GM18868 (cell line): ENCODE results near the gene SMIM10L2A.
A peak's percentile ranks its signal among the peaks of the same experiment; 100 is the strongest.
"Not testable (repeated sequence)": the region's sequence is repeated elsewhere in the genome, so short reads cannot be mapped to it uniquely, and the experiment has no call there.

ENCODE experiments used
- ATAC-seq: cut with Tn5 transposase; IDR thresholded peaks from one replicate; pipeline ENCODE4 v1.9.1; 2021; ENCODE audit warnings: mild to moderate bottlenecking, moderate library complexity; ENCODE audit not compliant: unreplicated experiment

Gene SMIM10L2A

DNA sequence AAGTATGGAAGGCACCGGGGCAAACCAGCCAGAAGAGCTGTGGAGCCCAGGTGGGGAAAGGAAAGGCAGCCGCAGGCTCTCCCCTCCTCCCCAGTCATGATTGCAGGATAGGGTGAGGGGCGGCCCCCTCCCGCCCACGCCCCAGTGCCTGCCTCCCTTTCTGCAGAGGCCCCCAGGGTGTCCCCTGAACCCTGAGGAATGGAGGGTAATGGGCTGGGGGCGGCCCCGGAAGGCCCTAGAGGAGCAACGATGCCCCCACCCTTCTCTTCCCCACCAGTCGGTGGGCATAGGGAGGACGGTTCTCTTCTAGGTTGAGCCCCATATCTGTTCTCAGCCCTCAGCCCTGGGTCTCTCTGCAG, 1.0 kb downstream of the SMIM10L2A start:
- ATAC-seq, result not testable (repeated sequence)

DNA sequence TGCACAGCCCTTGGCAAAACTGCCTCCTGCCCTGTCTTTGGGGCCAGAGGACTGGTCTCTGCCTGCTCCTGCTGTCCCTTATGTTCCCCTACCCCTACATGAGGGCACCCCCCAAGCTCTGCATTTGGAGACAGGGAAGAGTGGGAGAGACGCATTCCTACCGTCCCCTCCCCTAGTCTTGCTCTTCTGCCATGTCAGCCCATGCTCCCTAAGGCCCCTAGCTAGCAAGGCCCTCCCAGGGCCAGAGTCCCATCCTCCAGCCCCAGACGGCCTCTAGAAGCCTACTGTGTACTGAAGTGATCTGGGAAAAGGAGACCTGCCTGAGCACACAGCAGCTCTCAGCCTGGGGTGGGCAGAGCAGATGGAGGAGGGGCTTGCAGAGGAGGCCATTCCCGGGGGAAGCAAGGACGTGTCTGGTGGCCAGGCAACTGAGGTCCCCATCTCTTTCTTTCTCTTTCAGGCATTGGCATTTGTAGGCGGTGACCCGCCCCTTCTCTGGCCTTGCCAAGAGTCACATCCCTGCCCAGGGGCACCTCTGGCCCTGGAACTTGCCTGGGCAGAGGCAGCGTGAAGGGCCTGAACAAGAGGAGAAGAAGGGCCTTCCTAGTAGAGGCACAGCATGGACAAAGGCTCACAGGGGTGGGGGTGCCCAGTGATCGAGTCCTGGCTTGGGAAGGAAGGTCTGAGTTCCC, 1.6 kb downstream of the SMIM10L2A start:
- ATAC-seq, result not testable (repeated sequence)

DNA sequence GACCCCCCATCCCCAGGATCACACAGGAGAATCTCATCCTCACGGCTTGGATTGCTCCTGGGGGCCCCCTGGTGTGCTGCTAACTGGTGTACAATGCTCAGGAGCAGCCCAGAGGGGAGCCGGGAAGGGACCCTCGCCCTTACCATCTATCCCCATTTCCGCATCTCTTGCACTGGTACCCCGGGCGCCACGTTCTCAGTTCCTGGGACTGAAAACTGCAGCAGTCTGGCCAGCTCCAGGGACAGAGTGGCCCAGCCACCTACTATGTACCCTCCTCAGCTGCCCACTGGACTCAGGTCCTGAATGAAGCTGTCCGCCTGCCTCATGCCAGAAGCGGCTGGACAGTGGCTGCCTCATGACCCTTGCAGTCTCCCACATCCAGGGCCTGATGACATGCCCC, 2.7 kb downstream of the SMIM10L2A start:
- no peak for ATAC-seq

DNA sequence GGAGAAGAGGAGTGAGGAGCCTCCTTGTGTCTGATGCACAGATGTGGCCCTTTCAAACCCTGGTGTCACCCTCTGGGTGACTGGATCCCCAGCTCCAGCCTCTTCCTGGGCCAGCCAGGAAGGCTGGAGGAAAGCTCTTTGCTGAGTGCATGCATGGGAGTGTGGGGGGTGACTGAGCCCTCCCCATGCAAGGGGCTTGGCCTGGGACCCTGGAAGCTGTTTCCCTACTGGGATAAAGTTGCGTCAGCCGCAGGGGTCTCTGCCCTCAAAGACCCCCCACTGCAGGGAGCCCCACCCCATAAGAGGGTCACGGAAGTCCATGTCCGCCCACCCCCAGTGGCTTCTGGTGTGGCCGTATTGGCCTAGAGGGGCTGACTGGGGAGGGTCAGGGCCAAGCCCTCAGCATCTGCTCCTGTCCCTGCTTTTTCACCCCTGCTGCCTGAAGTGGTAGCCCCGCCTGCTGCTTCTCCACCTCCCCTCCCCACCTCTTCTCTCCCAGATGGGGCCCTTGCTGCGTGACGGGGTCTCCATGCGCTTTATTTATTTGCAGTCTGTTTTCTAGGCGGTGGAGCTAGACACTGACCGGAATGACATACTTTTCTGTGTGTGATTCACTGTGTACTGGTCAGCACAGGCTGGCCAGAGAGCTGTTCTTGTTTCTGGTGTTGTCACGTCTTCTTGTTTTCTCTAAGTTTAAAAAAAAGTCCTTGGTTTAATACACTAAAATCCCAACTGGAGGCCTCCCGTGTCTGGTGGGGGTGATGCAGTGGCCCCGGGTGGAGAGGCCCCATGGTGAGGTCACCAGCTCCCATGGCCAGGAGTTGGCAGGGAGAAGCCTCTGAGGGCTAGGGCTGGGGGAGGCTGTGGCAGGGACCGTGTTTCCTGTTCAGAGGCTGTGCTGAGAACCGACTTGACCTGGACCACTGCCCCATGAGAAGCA, 3.6 kb downstream of the SMIM10L2A start:
- ATAC-seq, result no peak

DNA sequence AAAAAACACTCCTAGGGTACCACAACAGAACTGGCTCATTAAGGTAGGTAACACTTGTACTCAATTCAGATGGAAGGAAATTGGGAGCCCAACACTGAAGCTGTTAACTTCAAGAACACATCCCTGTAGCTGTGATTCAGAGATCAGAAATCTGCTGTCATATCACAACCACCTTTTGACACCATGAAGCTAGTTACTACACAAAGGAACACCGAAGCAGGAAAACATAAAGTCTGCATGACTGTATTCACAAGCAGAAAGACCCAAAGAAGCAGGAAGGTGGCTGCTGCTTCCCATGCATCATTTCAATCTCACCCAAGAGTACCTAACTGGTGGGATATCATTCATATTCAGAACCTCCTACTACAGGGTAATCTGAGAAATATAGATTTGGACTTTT, 7.7 kb downstream of the SMIM10L2A start:
- no peak for ATAC-seq

DNA sequence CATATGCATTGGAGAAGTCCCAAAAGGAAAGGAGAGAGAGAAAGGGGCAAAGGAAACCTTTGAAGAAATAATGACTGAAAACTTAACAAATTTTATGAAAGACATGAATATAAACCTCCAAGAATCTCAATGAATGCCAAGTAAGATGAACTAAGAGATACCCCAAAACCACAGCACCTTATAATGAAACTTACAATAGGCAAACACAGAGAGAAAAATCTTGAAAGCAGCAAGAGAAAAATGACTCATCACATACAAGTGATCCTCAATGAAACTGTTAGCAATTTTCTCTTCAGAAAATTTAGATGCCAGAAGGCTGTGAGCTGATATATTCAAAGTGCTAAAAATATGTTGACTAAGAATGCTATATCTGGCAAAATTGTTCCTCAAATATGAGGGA, 10.1 kb downstream of the SMIM10L2A start:
- peak; percentile 60 for ATAC-seq

DNA sequence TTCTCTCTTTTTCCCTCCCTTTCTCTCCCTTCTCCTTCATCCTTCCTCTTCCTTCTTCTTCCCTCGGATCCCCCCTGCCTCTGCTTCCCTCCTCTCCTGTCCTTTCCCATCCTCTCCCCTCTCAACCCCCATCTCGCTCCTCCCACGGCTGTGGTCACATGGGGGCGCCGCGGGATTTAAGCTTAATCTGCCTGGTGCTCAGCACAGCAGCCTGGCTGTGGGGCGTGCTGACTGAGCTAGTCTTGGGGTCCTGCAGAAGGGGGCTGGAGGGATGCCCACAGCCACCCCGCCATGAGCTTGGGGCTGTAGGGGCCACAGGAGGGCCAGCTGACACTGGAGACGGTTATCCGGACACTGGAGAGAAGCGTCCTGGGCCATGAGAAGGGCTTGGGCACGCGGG, 10.7 kb downstream of the SMIM10L2A start:
- ATAC-seq, result no peak

DNA sequence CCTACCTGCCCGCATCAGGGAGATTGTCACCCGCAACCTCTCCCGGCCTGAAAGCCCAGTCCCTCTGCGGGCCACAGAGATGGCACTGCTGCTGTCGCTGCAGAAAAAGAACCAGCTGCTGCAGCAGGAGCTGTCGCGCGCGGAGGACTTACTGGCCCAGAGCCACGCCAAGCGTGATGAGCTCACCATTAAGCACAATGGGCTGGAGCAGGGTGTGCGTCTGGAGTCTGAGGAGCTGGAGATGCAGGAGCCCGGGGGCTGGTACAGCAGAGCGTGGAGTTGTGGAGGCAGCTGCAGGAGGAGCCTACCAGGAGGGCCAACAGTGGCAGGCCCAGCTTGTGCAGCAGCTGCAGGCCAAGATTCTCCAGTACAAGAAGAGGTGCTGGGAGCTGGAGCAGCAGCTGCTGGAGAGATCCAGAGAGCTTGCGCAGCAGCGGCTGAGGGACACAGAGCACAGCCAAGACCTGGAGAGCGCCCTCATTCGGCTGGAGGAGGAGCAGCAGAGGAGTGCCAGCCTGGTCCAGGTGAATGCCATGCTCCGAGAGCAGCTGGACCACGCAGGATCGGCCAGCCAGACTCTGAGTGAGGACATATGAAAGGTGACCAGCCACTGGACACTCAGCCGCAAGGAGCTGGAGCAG, 11.3 kb downstream of the SMIM10L2A start:
- ATAC-seq, result no peak

DNA sequence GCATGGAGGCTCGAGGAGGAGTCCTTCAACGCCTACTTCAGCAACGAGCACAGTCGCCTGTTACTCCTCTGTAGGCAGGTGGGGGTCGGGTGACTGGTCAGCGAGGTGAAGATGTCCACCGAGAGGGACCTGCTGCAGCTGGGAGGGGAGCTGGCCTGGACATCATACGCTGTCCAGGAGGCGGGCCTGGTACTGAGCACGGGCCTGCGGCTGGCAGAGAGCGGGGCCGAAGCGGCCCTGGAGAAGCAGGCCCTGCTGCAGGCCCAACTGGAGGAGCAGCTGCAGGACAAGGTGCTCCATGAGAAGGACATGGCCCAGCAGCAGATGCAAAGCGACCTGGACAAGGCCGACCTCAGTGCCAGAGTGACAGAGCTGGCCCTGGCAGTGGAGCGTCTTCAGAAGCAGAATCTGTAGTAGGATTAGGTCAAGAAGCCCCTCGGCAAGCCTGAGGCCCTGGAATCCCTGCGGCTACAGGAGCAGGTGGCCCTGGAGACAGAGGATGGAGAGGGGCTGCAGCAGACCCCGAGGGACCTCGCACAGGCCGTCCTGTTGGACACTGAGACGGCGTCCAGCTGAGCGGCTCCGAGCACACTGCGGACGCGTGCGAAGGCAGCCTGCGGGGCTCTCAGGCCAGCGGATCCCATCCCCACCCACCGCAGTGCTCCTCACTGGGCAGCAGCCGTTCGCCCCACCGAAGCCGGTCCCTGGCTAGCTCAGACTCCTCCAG, 11.9 kb downstream of the SMIM10L2A start:
- ATAC-seq, result no peak

DNA sequence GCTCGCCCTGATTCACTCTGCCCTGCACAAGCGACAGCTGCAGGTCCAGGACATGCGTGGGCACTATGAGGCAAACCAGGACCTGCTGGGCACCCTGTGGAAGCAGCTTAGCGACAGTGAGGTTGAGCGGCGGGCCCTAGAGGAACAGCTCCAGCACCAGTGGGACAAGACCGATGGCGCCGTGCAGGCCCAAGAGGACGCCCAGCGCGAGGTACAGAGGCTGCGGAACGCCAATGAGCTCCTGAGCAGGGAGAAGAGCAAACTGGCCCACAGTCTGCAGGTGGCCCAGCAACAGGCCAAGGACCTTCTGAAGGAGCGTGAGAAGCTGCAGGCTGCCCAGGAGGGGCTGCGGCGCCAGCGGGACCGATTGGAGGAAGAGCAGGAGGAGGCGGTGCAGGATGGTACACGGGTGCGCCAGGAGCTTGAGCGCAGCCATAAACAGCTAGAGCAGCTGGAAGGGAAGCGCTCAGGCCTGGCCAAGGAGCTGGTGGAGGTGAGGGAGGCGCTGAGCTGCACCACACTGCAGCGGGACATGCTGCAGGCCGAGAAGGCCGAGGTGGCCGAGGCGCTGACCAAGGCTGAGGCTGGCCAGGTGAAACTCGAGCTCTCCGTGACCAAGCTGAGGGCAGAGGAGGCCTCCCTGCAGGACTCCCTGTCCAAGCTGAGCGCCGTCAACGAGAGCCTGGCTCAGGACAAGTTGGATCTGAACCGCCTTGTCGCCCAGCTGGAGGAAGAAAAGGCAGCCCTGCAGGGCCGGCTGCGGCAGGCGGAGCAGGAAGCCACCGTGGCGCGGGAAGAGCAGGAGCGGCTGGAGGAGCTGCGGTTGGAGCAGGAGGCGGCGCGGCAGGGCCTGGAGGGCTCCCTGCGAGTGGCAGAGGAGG, 12.8 kb downstream of the SMIM10L2A start:
- no peak for ATAC-seq

DNA sequence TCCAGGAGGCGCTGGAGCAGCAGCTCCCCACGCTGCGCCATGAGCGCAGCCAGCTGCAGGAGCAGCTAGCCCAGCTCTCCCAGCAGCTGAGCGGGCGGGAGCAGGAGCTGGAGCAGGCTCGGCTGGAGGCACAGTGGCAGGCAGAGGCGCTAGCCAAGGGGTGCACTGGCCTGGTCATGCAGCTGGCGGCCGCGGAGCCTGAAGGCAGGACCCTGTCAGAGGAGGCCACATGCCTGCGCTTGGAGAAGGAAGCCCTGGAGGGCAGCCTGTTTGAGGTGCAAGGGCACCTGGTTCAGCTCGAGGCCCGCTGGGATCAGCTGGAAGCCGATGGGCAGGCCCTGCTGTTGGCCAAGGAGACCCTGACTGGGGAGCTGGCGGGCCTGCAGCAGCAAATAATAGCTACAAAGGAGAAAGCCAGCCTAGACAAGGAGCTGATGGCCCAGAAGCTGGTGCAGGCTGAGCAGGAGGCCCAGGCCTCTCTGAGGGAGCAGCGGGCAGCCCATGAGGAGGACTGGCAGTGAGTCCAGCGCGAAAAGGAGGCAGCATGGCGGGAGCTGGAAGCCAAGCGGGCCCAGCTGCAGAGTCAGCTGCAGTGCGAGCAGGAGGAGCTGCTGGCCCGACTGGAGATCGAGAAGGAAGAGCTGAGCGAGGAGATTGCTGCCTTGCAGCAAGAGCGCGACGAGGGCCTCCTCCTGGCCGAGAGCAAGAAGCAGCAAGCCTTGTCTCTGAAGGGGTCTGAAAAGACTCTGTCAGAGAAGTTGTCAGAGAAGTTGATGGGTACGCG, 13.6 kb downstream of the SMIM10L2A start:
- ATAC-seq, result no peak

DNA sequence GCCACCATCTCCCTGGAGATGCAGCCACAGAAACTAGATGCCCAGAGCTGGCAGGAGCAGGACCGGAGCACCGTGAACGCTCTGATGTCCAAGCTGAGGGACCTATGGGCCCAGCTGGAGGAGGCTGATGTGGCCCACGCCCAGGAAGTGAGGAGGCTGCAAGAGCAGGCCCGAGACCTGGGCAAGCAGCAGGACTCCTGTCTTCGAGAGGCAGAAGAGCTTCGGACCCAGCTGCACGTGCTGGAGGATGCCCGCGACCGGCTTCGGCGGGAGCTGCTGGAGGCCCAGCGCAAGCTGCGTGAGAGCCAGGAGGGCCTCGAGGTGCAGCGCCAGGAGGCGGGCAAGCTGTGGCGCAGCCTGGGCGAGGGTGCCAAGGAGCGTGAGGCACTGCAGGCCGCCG, 14.2 kb downstream of the SMIM10L2A start:
- ATAC-seq, result no peak

DNA sequence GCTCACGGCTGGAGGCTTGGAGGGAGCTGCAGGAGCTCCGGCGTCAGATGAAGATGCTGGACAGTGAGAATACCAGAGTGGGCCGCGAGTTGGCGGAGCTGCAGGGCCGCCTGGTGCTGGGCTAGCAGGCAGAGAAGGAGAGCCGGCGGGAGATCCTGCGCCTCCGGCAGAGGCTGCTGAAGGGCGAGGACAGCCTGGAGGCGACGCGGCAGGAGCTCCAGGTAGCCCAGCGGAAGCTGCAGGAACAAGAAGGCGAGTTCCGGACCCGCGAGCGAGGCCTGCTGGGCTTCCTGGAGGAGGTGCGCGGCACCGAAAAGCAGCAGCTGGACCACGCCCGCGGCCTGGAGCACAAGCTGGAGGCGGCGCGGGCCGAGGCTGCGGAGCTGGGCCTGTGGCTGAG, 14.7 kb downstream of the SMIM10L2A start:
- no peak for ATAC-seq

DNA sequence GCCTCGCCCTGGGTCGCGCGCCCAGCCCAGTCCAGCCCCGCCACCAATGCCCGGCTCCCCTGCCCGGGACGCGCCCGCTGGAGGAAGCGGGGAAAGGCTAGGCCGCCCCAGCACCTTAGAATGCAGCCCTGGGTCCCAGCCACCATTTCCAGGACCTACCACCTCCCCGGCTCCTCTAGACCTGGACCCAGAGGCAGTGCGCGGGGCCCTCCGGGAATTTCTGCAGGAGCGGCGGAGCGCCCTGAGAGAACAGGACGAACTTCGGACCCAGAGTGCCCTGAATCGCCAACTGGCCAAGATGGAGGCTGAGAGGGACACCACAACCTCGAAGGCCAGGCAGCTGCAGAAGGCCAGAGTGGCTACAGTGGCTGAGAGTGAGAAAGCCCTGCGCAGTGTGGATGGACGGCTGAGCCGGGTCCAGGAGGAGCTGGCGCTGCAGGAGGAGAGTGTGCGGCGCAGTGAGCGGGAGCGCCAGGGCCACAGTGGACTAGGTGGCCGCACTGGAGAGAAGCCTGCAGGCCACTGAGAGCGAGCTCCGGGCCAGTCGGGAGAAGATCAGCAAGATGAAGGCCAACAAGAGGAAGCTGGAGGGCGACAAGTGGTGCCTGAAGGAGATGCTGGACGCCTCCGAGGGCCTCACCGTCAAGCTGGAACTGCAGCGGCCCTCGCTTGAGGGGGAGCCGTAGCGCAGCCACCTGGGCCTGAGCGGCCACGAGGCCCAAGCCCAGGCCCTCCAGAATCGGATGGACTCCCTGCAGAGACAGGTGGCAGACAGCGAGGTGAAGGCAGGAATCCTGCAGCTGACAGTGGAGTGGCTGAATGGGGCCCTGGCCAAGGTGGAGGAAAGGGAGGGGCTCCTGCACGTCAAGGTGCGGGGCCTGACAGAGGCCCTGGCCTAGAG, 15.5 kb downstream of the SMIM10L2A start:
- ATAC-seq, result no peak

DNA sequence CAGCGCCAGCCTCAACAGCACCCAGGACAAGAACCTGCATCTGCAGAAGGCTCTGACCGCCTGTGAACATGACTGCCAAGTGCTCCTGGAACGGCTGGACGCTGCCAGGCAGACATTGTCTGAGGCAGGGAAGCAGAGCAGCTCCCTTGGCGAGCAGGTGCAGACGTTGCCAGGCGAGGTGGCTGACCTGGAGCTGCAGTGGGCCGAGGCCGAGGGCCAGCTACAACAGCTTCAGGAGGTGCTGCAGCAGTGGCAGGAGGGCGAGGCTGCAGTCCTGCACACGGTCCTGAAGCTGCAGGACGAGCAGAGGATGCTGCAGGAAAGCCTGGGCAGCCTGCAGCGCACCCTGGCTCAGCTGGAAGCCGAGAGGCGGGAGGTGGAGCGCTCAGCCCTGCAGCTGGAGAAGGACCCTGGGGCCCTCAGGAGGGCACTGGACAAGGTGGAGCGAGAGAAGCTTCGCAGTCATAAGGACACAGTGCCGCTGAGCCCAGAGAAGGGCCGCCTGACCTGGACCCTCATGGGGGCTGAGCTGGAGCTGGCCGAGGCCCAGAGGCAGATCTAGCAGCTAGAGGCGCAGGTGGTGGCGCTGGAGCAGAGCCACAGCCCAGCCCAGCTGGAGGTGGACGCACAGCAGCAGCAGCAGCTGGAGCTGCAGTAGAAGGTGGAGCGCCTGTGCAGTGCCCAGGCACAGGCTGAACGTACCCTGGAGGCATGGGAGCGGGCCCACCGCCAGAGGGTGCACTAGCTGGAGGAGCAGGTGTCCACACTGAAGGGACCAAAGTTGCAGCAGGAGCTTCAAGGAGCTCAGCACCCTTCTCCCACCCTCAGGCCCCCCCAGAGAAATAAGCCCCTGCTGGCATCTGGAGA, 16.4 kb downstream of the SMIM10L2A start:
- ATAC-seq, result no peak

DNA sequence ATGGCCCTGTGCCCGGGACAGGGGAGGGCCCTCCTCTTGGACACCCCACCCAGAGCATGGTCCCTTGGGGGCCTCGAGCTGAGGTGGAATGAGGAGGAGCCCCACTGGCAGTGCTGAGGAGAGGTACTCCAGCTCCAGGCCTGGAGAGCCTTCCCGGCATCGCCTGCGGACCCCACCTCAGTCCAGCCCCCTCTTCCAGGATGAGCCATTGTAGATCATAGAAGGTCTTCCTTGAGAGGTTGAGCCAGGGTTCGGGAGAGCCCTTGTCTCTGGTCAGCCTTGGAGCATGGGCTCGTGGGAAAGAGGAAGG, 16.9 kb downstream of the SMIM10L2A start:
- ATAC-seq, result no peak
